HG03060 (cell line): ENCODE data around the gene SKI.

Source experiments
- ATAC-seq: cut with Tn5 transposase; IDR thresholded peaks from one replicate; pipeline ENCODE4 v1.9.1; 2021; ENCODE audit warnings: low read depth, moderate number of reproducible peaks; ENCODE audit not compliant: unreplicated experiment

The SKI gene

GRCh38 chr1:2345297-2346075 lies 117.4 kb downstream of the SKI start:
- no peak for ATAC-seq

- ATAC-seq: no peak
Observed at GRCh38 chr1:2346691-2347408, 118.7 kb downstream of the SKI start.

GRCh38 chr1:2347409-2347785 lies 119.3 kb downstream of the SKI start:
- no peak for ATAC-seq

- ATAC-seq: no peak
Observed at GRCh38 chr1:2347896-2348295, 119.8 kb downstream of the SKI start.

GRCh38 chr1:2348346-2349325 lies 120.5 kb downstream of the SKI start:
- no peak for ATAC-seq

GRCh38 chr1:2349806-2350205 lies 121.7 kb downstream of the SKI start:
- no peak for ATAC-seq

GRCh38 chr1:2350501-2350900 lies 122.4 kb downstream of the SKI start:
- no peak for ATAC-seq

- ATAC-seq: no peak
Observed at GRCh38 chr1:2350911-2351655, 123.0 kb downstream of the SKI start.

GRCh38 chr1:2351723-2352122 lies 123.6 kb downstream of the SKI start:
- no peak for ATAC-seq

- ATAC-seq: no peak
Observed at GRCh38 chr1:2352341-2352896, 124.3 kb downstream of the SKI start.

GRCh38 chr1:2352897-2353550 lies 124.9 kb downstream of the SKI start:
- ATAC-seq: no peak

GRCh38 chr1:2353551-2354438 lies 125.7 kb downstream of the SKI start:
- ATAC-seq: no peak

- no peak for ATAC-seq
Observed at GRCh38 chr1:2354511-2355372, 126.6 kb downstream of the SKI start.

- ATAC-seq: no peak
Observed at GRCh38 chr1:2355373-2356261, 127.5 kb downstream of the SKI start.

GRCh38 chr1:2356401-2356800 lies 128.3 kb downstream of the SKI start:
- ATAC-seq: no peak
